Ectodermal cell (in vitro differentiated cells): Measurements from ENCODE around the gene TPI1.

Experiments used
- H3K27ac ChIP-seq: 2 replicates; pipeline ENCODE4 v1.7.0; 2013; ENCODE audit warnings: mild to moderate bottlenecking, low read depth, low read length; ENCODE audit not compliant: insufficient read depth, poor library complexity, severe bottlenecking
- H3K27me3 ChIP-seq: 2 replicates; pipeline ENCODE4 v1.7.0; 2013; ENCODE audit warnings: mild to moderate bottlenecking, low read length; ENCODE audit not compliant: insufficient read depth, control insufficient read depth, poor library complexity, severe bottlenecking
- H3K36me3 ChIP-seq: one replicate; pipeline ENCODE4 v1.7.0; 2013; ENCODE audit warnings: low read length; ENCODE audit not compliant: control insufficient read depth, insufficient read depth
- H3K4me1 ChIP-seq: one replicate; pipeline ENCODE4 v1.7.0; 2013; ENCODE audit warnings: low read length; ENCODE audit not compliant: control insufficient read depth, insufficient read depth
- H3K4me3 ChIP-seq: 2 replicates; pipeline ENCODE4 v1.7.0; 2013; ENCODE audit warnings: low read depth, low read length, control low read depth; ENCODE audit not compliant: insufficient read depth
- H3K9me3 ChIP-seq: 2 replicates; pipeline ENCODE4 v1.7.0; 2013; ENCODE audit warnings: mild to moderate bottlenecking, low read length, moderate library complexity; ENCODE audit not compliant: control insufficient read depth
- WGBS, 2 experiments: methylation state at CpG; one replicate each; pipeline ENCODE4 v1.1.7; 2013; ENCODE audit warnings: missing lambda C conversion rate in 2 of 2; 5-methylcytosine and 5-hydroxymethylcytosine counted together

Gene TPI1

GRCh38 chr12:6917491-6918231, 50.3 kb downstream of the TPI1 start:
- Histone ChIP-seq H3K36me3 (peaks cover 39% of the 10 kb centered on the region), H3K27ac (no peak overlapping the region), H3K4me3 (no peak overlapping the region), H3K4me1 (peaks cover 8% of the 10 kb centered on the region), H3K9me3 (no peaks in the 10 kb centered on the region), H3K27me3 (no peaks in the 10 kb centered on the region)
- WGBS, 2 experiments: 89% methylated on average over 14 of the region's 14 CpGs

DNA sequence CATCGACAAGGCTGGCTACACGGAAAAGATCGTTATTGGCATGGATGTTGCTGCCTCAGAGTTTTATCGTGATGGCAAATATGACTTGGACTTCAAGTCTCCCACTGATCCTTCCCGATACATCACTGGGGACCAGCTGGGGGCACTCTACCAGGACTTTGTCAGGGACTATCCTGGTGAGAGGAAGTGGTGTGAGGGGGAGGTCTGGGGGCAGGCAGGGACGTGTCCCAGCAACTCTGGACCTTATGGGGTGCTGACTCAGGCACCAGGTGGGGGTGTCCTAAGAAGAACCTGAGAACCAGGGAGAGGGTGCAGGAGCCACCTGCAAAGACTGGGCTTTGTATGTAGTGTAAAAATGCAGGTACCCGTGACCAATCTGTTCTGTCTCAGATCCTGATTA, 52.3 kb downstream of the TPI1 start:
- H3K4me1 ChIP-seq: peaks cover 11% of the 10 kb centered on the region
- no peaks in the 10 kb centered on the region for H3K27me3 ChIP-seq
- H3K4me3 ChIP-seq: no peak overlapping the region
- peaks cover 40% of the 10 kb centered on the region for H3K36me3 ChIP-seq
- 85% methylated on average over 7 of the region's 7 CpGs for WGBS, 2 experiments
- H3K27ac ChIP-seq: no peak overlapping the region
- no peaks in the 10 kb centered on the region for H3K9me3 ChIP-seq
